SHP77 (cell line): ENCODE measurements around the gene GPR158.
"Not testable (repeated sequence)": the region's sequence is repeated elsewhere in the genome, so short reads cannot be mapped to it uniquely, and the experiment has no call there.

ENCODE experiments used
- DNase-seq, 2 experiments: peaks; one replicate each; lab custom pipeline; 2025; lab: John Stamatoyannopoulos, UW

Gene GPR158

GRCh38 chr10:25304606-25305005, 129.8 kb downstream of the GPR158 start:
- no peak for DNase-seq

GRCh38 chr10:25306386-25306785, 131.6 kb downstream of the GPR158 start:
- DNase-seq: no peak

DNA sequence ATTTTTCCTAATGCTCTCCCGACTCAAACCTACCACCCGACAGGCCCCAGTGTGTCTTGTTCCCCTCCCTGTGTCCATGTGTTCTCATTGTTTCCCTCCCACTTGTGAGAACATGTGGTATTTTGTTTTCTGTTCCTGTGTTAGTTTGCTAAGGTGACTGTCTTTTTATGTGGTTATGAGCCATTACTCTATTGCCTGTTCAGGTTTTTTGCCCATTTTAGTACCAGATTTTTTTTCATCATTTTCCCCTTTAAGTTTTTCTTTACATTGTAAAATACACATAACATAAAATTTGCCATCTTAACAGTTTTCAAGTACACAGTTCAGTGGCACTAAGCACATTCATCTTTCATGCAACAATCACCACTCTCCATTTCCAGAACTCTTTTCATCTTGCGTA, 133.5 kb downstream of the GPR158 start:
- DNase-seq: no peak

DNA sequence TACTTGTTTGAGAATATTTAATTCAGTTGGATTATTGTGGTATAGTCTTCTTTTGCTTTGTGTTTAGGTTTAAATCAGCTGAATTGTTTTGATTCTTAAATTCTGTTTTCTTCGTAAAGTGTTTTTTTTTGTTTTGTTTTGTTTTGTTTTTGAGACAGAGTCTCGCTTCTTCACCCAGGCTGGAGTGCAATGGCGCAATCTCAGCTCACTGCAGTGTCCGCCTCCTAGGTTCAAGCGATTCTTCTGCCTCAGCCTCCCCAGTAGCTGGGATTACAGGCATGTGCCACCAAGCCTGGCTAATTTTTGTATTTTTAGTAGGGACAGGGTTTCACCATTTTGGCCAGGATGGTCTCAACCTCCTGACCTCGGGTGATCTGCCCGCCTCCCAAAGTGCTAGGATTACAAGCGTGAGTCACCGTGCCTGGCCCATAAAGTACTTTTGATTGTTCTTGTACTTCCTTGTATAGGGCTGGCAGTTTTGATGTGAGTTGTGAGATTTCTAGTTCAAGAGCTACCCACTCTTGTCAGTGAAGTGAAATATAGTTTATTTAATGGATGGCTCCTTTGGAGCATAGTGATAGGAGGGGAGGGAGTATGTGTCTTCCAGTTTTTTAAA, 142.9 kb downstream of the GPR158 start:
- DNase-seq: not testable (repeated sequence)

DNA sequence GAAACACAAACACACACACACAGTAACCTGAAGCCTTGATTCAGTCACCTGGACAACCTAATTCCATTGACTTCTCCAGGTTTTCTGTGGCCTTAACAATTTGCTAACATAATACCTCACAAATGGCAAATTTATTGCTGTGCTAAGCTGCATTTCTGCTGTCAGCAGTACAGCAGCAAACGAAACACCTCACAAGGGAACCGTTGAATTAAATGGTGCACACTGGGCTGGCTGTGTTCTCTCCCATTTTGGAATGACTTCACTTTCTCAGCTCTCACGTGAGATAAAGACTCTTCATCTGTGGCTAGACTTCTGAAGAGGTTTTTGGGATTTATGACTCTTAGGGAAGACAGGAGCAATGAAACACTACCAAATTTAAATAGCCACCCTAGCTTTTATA, 152.5 kb downstream of the GPR158 start:
- DNase-seq: no peak

DNA sequence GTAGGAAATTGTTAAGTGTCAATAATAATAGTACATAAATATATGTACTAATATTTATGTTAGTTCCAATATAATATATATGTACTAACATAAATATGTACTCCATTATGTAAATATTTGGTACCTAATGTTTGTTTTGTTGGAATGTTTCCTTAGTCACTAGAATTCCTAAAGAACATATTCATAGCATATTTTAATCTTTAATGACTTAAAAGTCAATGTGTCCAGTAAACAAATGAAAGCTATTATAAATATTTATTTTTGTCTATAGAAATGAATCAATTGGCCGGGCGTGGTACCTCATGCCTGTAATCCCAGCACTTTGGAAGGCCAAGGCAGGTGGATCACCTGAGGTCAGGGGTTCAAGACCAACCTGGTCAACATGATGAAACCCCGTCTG, 153.6 kb downstream of the GPR158 start:
- no peak for DNase-seq

GRCh38 chr10:25329587-25329986, 154.8 kb downstream of the GPR158 start:
- not testable (repeated sequence) for DNase-seq

DNA sequence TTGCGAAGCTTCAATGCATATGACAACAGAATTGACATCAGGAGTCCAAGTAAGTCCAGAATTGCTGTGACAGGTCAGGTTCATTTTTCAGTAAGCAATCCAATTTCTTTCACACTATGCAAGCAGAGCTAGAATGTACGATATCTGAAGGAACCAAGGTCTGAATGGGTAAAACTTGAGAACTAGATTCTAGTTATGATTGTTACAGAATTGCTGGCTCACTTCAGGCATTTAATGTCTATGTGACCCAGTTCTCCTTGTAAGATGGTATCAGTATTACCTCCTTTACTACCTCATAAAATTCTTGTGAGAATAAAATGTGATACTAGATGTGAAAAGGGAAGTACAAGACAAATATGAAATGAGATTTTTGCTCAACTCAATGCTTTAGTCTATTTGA, 159.6 kb downstream of the GPR158 start:
- no peak for DNase-seq

- no peak for DNase-seq
These were observed 161.5 kb downstream of the GPR158 start for GRCh38 chr10:25336330-25336729.

DNA sequence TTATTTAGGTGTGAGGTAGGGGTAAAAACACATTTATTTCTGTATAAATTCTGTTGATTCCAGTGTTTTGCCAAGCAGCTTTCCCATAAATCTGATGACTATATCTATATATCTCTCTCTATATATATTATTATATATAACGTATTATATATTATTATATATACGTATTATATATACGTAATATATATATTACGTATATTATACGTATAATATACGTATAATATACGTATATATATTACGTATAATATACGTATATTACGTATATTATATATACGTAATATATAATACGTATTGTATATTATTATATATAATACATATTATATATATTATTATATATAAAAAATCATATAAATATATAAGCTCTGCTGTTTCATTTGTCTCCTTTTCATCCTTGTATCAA, 163.5 kb downstream of the GPR158 start:
- DNase-seq: no peak

DNA sequence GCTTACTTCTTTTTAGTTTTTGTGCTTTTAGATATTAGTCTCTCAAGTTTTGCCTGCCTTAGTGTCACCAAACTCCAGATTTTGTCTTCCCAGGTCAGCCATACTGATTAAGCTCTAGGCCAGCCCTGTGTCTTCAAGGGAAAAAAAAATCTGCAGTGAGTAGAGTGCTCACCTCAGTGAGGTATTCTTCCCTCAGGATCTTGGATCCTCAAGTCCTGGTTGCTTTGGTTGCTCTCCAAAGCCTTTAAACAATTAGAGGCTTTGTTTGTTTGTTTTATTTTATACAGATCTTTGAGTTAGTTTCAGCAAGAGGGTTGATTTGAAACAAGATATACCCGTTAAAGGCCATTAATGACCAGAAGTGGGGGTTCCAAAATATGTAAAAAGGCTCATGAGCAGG, 165.2 kb downstream of the GPR158 start:
- DNase-seq: no peak

GRCh38 chr10:25349520-25349919, 174.7 kb downstream of the GPR158 start:
- DNase-seq: no peak

GRCh38 chr10:25356609-25357008, 181.8 kb downstream of the GPR158 start:
- no peak for DNase-seq

- DNase-seq: no peak
These were observed 182.5 kb downstream of the GPR158 start for GRCh38 chr10:25357269-25357668.

DNA sequence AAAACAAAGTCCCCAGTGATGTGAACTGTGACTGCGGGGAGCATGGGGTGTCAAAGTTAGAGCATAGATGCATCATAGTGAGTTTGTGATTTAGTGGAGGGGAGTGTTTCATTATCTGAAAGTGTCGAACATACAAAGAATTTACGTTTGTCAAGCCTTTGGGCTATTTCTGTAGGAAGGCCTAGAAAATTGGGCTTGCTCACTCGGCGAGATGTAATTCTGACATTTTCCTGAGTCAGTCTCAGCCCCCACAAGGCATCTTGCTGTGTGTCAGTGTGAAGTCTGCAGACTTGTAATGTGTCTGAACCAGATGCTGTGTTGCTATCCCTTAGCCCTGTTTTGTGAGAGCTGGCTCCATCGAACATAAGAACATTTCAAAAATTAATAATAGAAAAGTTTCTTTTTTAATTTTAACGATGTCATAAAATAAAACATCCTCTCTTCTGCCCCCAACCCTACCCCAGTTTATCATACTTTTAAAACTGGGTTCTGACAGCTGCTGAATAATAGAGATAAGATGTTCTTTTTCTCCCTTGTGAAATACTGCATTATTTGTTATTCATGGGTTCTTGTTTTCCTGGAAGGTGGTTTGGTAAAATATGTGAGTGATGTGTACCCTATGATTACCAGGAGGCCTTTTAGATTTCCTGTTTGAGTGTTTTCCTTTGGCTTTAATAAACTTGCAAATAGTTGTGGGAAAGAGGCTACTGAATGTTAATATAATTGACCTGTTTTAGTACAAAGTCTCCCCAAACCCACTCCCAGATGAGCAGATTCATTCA, 207.4 kb downstream of the GPR158 start:
- DNase-seq: no peak

DNA sequence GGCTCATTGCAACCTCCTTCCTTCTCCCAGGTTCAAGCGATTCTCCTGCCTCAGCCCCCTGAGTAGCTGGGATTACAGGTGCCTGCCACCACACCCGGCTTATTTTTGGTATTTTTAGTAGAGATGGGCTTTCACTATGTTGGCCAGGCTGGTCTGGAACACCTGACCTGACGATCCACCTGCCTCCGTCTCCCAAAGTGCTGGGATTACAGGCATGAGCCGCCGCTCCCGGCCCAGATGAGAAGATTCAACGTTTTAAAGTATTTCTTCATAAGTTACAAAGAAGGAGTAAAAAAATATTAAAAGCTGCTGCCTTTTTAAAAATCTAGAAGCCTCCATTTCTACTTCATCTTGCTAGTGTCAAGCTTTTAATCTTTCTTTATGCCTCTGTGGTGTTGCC, 208.1 kb downstream of the GPR158 start:
- not testable (repeated sequence) for DNase-seq

- no peak for DNase-seq
These were observed 208.9 kb downstream of the GPR158 start for GRCh38 chr10:25383686-25384085.

DNA sequence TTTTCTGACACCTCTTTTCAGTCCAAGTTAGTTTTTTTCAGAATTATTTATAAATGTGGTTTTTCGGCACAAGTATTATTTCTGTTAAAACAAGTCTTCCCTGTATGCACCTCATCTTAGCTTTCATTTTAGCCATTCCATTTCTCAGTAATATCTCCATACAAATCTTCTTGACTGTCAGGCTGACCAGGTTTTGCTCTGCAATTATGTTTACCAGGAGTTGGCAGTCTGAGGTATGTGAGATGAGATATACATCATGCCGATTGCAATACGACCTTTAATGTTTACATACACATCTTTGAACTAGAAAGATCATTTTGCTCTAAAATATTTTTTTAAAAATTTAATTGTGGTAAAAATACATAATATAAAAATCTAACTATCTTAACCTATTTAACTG, 209.8 kb downstream of the GPR158 start:
- DNase-seq: no peak

DNA sequence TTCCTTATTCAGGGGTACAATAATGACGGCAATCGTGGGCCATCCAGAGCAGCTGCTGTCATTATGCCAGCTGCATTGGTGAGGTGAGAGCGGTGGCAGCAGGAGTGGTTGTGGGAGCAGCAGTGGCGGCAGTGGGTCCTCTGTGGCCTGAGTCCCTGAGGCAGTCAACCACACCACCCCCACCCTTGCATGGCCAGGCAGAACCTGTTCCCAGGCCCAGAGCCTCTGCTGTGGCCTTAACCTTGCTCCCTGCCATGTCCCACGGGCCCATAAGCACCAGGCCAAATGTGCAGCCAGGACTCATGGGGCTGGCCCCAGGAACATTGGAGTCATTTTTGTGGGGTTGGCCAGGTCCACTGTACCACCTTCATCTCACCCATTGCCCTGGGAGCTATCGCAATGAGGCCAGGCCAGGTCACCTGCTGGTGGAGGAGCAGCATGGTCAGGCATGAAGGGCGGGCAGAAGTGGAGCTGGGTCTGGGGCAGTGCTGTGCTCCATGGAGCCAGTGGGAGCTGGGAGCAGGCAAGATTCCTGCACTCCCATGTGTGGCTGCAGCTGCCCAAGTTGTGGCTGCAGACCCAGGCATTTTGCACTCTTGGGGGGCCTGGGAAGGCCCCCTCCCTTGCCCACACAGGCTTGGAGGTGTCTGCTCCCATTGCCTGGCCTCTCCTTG, 213.5 kb downstream of the GPR158 start:
- no peak for DNase-seq

GRCh38 chr10:25388862-25389206, 214.0 kb downstream of the GPR158 start:
- DNase-seq: no peak

- DNase-seq: no peak
These were observed 215.9 kb downstream of the GPR158 start for GRCh38 chr10:25390733-25391132.

- no peak for DNase-seq
These were observed 217.3 kb downstream of the GPR158 start for GRCh38 chr10:25392132-25392531.

- DNase-seq: no peak
These were observed 218.8 kb downstream of the GPR158 start for GRCh38 chr10:25393621-25394020.
